Vagina (tissue), 2 donors: ENCODE data around the gene CFAP221. TPM values are rescaled to one million over a fixed set of nuclear protein-coding genes. Genes with fewer than 3 reads are reported as not detected.

Source experiments
- DNase-seq, 2 donors: peaks; one replicate each; pipeline ENCODE4 v3.0.0-alpha.2; 2017; ENCODE audit errors: extremely low spot score in 2 of 2
- H3K27ac ChIP-seq: fragments of 200-600 bp; sonication (generic); one replicate; pipeline ENCODE4 v1.5.1; 2019
- H3K27me3 ChIP-seq: fragments of 200-600 bp; sonication (generic); one replicate; pipeline ENCODE4 v1.5.1; 2019
- H3K36me3 ChIP-seq, 2 donors: fragments of 200-600 bp; sonication (generic); one replicate each; pipeline ENCODE4 v1.5.1; 2017 to 2019
- H3K4me1 ChIP-seq: fragments of 200-600 bp; sonication (generic); one replicate; pipeline ENCODE4 v1.5.1; 2019
- H3K4me3 ChIP-seq, 2 donors: fragments of 200-600 bp; sonication (generic); 1 replicate in 1 of 2; 2 replicates in 1 of 2; pipeline ENCODE4 v1.5.1; 2016 to 2019
- H3K9me3 ChIP-seq: fragments of 200-600 bp; sonication (generic); one replicate; pipeline ENCODE4 v1.5.1; 2019
- POLR2A ChIP-seq, 2 donors: fragments of 450-650 bp; IDR thresholded peaks; one replicate each; pipeline ENCODE4 v1.6.1; 2017; ENCODE audit warnings: antibody characterized with exemption in 2 of 2, mild to moderate bottlenecking in 2 of 2, moderate library complexity in 2 of 2
- POLR2AphosphoS5 ChIP-seq, 2 donors: sonication (generic); formaldehyde crosslinking; IDR thresholded peaks; one replicate each; pipeline ENCODE4 v1.9.0; 2017; ENCODE audit warnings: antibody characterized with exemption in 2 of 2, mild to moderate bottlenecking in 2 of 2, low read depth in 1 of 2; ENCODE audit not compliant: insufficient read depth in 1 of 2
- intact Hi-C: fragments of 100-400 bp; cut with DNase I; formaldehyde crosslinking; loops from one replicate; pipeline ENCODE4 v1.15.1; 2023
- total RNA-seq: library from RNA; depleted of rRNA; stranded (reverse); fragments of >200 nt; gene quantifications from one replicate; pipeline ENCODE4 v1.2.3, GENCODE V29; 2016
- TF ChIP-seq, protein P1 (sequence below), 3 experiments: fragments of 450-650 bp in 2 of 3; fragments of 200-600 bp in 1 of 3; sonication (generic) in 1 of 3; IDR thresholded peaks; one replicate each; pipeline ENCODE4 v1.5.1; 2017 to 2019; ENCODE audit warnings: antibody characterized with exemption in 3 of 3, mild to moderate bottlenecking in 2 of 3, moderate library complexity in 2 of 3

CFAP221 gene
- total RNA-seq, 1 donor from 2014 or later = 3.9 TPM

DNA sequence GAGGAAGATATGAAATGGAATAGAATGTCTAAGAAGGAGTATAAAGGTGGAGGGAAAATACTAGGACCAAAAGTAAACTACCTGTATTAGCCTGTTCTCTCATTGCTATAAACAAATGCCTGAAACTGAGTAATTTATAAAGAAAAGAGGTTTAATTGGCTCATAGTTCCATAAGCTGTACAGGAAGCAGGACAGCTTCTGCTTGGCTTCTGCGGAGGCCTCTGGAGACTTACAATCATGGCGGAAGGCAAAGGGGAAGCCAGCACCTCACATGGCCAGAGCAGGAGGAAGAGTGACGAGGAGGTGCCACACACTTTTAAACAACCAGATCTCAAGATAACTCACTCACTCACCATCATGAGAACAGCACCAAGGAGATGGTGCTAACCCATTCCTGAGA lies 101.9 kb downstream of the CFAP221 start:
- TF ChIP-seq POLR2AphosphoS5 (IDR thresholded peaks at IDR 0.05; ENCODE audit: insufficient read depth in 1 of 2, low read depth in 1 of 2) (no peak), POLR2A (IDR thresholded peaks at IDR 0.05) (no peak)
- TF ChIP-seq, protein P1, sequence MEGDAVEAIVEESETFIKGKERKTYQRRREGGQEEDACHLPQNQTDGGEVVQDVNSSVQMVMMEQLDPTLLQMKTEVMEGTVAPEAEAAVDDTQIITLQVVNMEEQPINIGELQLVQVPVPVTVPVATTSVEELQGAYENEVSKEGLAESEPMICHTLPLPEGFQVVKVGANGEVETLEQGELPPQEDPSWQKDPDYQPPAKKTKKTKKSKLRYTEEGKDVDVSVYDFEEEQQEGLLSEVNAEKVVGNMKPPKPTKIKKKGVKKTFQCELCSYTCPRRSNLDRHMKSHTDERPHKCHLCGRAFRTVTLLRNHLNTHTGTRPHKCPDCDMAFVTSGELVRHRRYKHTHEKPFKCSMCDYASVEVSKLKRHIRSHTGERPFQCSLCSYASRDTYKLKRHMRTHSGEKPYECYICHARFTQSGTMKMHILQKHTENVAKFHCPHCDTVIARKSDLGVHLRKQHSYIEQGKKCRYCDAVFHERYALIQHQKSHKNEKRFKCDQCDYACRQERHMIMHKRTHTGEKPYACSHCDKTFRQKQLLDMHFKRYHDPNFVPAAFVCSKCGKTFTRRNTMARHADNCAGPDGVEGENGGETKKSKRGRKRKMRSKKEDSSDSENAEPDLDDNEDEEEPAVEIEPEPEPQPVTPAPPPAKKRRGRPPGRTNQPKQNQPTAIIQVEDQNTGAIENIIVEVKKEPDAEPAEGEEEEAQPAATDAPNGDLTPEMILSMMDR (IDR thresholded peaks at IDR 0.05) = no peak
- H3K36me3 ChIP-seq = no peaks in the 10 kb centered on the region
- H3K9me3 ChIP-seq = peaks cover 7% of the 10 kb centered on the region
- no peak overlapping the region for H3K27ac ChIP-seq
- no peaks in the 10 kb centered on the region for H3K27me3 ChIP-seq
- H3K4me3 ChIP-seq = no peak overlapping the region
- DNase-seq = no peak
- H3K4me1 ChIP-seq = no peaks in the 10 kb centered on the region
- intact Hi-C loops = no loop called here

GRCh38 chr2:119647440-119648169 lies 103.4 kb downstream of the CFAP221 start:
- intact Hi-C loops = no loop called here

GRCh38 chr2:119649364-119649917 lies 105.2 kb downstream of the CFAP221 start:
- TF ChIP-seq, protein P1 (IDR thresholded peaks at IDR 0.05) = no peak
- TF ChIP-seq POLR2AphosphoS5 (IDR thresholded peaks at IDR 0.05; ENCODE audit: insufficient read depth in 1 of 2, low read depth in 1 of 2) (no peak), POLR2A (IDR thresholded peaks at IDR 0.05) (no peak)
- H3K4me3 ChIP-seq = no peak overlapping the region
- H3K4me1 ChIP-seq = no peaks in the 10 kb centered on the region
- H3K36me3 ChIP-seq = no peaks in the 10 kb centered on the region
- H3K27me3 ChIP-seq = no peaks in the 10 kb centered on the region
- intact Hi-C loops = no loop called here
- H3K27ac ChIP-seq = no peak overlapping the region
- peaks cover 7% of the 10 kb centered on the region for H3K9me3 ChIP-seq
- no peak for DNase-seq

More at GRCh38 chr2:119647440-119648169, 103.4 kb downstream of the CFAP221 start:
- H3K4me3 ChIP-seq = no peak overlapping the region
- TF ChIP-seq POLR2A (IDR thresholded peaks at IDR 0.05) (no peak), POLR2AphosphoS5 (IDR thresholded peaks at IDR 0.05; ENCODE audit: insufficient read depth in 1 of 2, low read depth in 1 of 2) (no peak)
- TF ChIP-seq, protein P1 (IDR thresholded peaks at IDR 0.05) = no peak
- H3K9me3 ChIP-seq = peaks cover 7% of the 10 kb centered on the region
- H3K27me3 ChIP-seq = no peaks in the 10 kb centered on the region
- no peak overlapping the region for H3K27ac ChIP-seq
- H3K4me1 ChIP-seq = no peaks in the 10 kb centered on the region
- no peaks in the 10 kb centered on the region for H3K36me3 ChIP-seq
- no peak for DNase-seq

DNA sequence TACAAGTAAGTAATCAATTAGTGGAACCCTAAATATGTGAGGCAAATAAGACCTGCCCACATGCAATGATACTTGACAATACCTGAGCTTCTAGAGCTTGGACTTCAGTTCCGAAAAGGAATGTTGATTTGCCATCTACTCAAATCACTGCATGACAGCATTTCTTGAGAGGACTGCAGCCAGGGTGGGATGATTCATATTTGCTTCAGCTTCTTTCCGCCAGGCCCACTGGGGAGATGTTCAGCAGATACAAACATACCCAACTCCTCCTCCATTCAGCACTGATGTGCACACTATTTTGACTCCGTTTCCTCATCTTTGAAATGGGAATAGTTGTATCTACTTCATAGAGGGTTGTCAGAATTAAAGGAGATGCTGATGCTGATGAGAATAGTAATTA lies 106.0 kb downstream of the CFAP221 start:
- no peaks in the 10 kb centered on the region for H3K4me1 ChIP-seq
- TF ChIP-seq, protein P1 (IDR thresholded peaks at IDR 0.05) = no peak
- no peak for TF ChIP-seq POLR2A (IDR thresholded peaks at IDR 0.05)
- no peak for TF ChIP-seq POLR2AphosphoS5 (IDR thresholded peaks at IDR 0.05; ENCODE audit: insufficient read depth in 1 of 2, low read depth in 1 of 2)
- no peak for DNase-seq
- peaks cover 7% of the 10 kb centered on the region for H3K9me3 ChIP-seq
- no peak overlapping the region for H3K27ac ChIP-seq
- H3K4me3 ChIP-seq = no peak overlapping the region
- H3K27me3 ChIP-seq = no peaks in the 10 kb centered on the region
- H3K36me3 ChIP-seq = no peaks in the 10 kb centered on the region
- intact Hi-C loops = no loop called here

DNA sequence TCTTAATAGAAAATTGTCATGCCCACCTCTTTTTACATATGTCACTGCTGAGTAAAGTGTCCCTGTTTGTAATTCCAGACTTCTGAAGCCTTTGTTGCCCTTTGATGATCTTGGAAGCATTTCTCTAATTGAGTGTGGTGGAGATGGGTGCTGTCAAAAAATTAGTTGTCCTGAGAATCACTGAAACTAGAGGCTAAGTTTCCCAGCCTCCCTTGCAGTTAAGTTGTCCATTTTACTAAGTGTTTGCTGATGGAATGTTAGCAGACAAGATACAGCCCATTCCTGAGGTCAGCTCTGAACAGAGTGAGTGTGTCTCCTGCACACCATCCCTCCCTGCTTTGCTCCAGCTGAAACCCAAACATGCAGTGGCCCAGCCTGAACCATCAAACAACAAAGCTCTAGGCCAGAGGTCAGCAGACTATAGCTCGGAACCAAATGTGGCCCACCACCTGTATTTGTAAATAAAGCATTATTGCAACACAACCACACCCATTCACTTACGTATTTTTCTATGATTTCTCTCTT lies 106.7 kb downstream of the CFAP221 start:
- no peak for DNase-seq
- H3K9me3 ChIP-seq = peaks cover 7% of the 10 kb centered on the region
- intact Hi-C loops = no loop called here
- H3K36me3 ChIP-seq = no peaks in the 10 kb centered on the region
- TF ChIP-seq POLR2AphosphoS5 (IDR thresholded peaks at IDR 0.05; ENCODE audit: insufficient read depth in 1 of 2, low read depth in 1 of 2) (no peak), POLR2A (IDR thresholded peaks at IDR 0.05) (no peak)
- TF ChIP-seq, protein P1 (IDR thresholded peaks at IDR 0.05) = no peak
- no peak overlapping the region for H3K27ac ChIP-seq
- H3K27me3 ChIP-seq = no peaks in the 10 kb centered on the region
- H3K4me3 ChIP-seq = no peak overlapping the region
- H3K4me1 ChIP-seq = no peaks in the 10 kb centered on the region
